Fibroblast of peridontal ligament (primary cell): ENCODE results near the gene OBP2A.
"Not testable (repeated sequence)": the region's sequence is repeated elsewhere in the genome, so short reads cannot be mapped to it uniquely, and the experiment has no call there.

Experiments used
- DNase-seq: peaks from one replicate; pipeline ENCODE4 v3.0.0-alpha.2; 2010; ENCODE audit errors: extremely low read depth

The OBP2A gene

GRCh38 chr9:135526730-135527571, 19.0 kb upstream of the OBP2A start:
- DNase-seq, result no peak

- not testable (repeated sequence) for DNase-seq
These were observed 17.0 kb upstream of the OBP2A start for GRCh38 chr9:135528842-135529435.

- no peak for DNase-seq
These were observed 15.8 kb upstream of the OBP2A start for GRCh38 chr9:135530146-135530545.

GRCh38 chr9:135531096-135531495, 14.8 kb upstream of the OBP2A start:
- DNase-seq, result no peak

GRCh38 chr9:135533113-135533512, 12.8 kb upstream of the OBP2A start:
- no peak for DNase-seq

- no peak for DNase-seq
These were observed 12.3 kb upstream of the OBP2A start for GRCh38 chr9:135533674-135534073.

- DNase-seq, result not testable (repeated sequence)
These were observed 11.7 kb upstream of the OBP2A start for GRCh38 chr9:135534192-135534711.

- DNase-seq, result not testable (repeated sequence)
These were observed 11.1 kb upstream of the OBP2A start for GRCh38 chr9:135534826-135535225.

- not testable (repeated sequence) for DNase-seq
These were observed 10.3 kb upstream of the OBP2A start for GRCh38 chr9:135535631-135536030.

GRCh38 chr9:135536216-135536615, 9.7 kb upstream of the OBP2A start:
- peak; percentile 35 for DNase-seq

- DNase-seq, result not testable (repeated sequence)
These were observed 2.5 kb upstream of the OBP2A start for GRCh38 chr9:135543262-135543894.

GRCh38 chr9:135544981-135545635, 818 bp upstream of the OBP2A start:
- DNase-seq, result no peak

- DNase-seq, result not testable (repeated sequence)
These were observed 1.1 kb downstream of the OBP2A start for GRCh38 chr9:135546792-135547617.

- no peak for DNase-seq
These were observed 2.1 kb downstream of the OBP2A start for GRCh38 chr9:135547756-135548736.

- DNase-seq, result not testable (repeated sequence)
These were observed 3.8 kb downstream of the OBP2A start for GRCh38 chr9:135549478-135550343.

- no peak for DNase-seq
These were observed 4.5 kb downstream of the OBP2A start for GRCh38 chr9:135550344-135550918.

GRCh38 chr9:135551031-135551430, 5.1 kb downstream of the OBP2A start:
- DNase-seq, result no peak

GRCh38 chr9:135551456-135551855, 5.5 kb downstream of the OBP2A start:
- no peak for DNase-seq
